ENCODE data around the gene CYP4F8.
"Not testable (repeated sequence)": the region's sequence is repeated elsewhere in the genome, so short reads cannot be mapped to it uniquely, and the experiment has no call there.

The CYP4F8 gene

GRCh38 chr19:15644066-15644741, 29.2 kb downstream of the CYP4F8 start:
- no peak for DNase-seq (ENCODE audit: low read depth in 2 of 2)

GRCh38 chr19:15644816-15645215, 29.8 kb downstream of the CYP4F8 start:
- DNase-seq (ENCODE audit: low read depth in 2 of 2), result no peak

GRCh38 chr19:15649526-15649925, 34.5 kb downstream of the CYP4F8 start:
- DNase-seq (ENCODE audit: low read depth in 2 of 2), result no peak

- DNase-seq (ENCODE audit: low read depth in 2 of 2), result not testable (repeated sequence)
These were observed 35.1 kb downstream of the CYP4F8 start for GRCh38 chr19:15650123-15650522.

GRCh38 chr19:15651791-15652190, 36.8 kb downstream of the CYP4F8 start:
- no peak for DNase-seq (ENCODE audit: low read depth in 2 of 2)

- DNase-seq (ENCODE audit: low read depth in 2 of 2), result no peak
These were observed 37.7 kb downstream of the CYP4F8 start for GRCh38 chr19:15652559-15653278.

- DNase-seq (ENCODE audit: low read depth in 2 of 2), result no peak
These were observed 41.4 kb downstream of the CYP4F8 start for GRCh38 chr19:15656467-15656866.

GRCh38 chr19:15663247-15663646, 48.2 kb downstream of the CYP4F8 start:
- DNase-seq (ENCODE audit: low read depth in 2 of 2), result no peak

GRCh38 chr19:15666186-15666585, 51.2 kb downstream of the CYP4F8 start:
- DNase-seq (ENCODE audit: low read depth in 2 of 2), result no peak

GRCh38 chr19:15666883-15667282, 51.9 kb downstream of the CYP4F8 start:
- DNase-seq (ENCODE audit: low read depth in 2 of 2), result no peak

- DNase-seq (ENCODE audit: low read depth in 2 of 2), result no peak
These were observed 54.4 kb downstream of the CYP4F8 start for GRCh38 chr19:15669440-15669839.

- no peak for DNase-seq (ENCODE audit: low read depth in 2 of 2)
These were observed 54.9 kb downstream of the CYP4F8 start for GRCh38 chr19:15669891-15670290.

- DNase-seq (ENCODE audit: low read depth in 2 of 2), result no peak
These were observed 56.3 kb downstream of the CYP4F8 start for GRCh38 chr19:15671237-15671821.

GRCh38 chr19:15671891-15672579, 57.0 kb downstream of the CYP4F8 start:
- no peak for DNase-seq (ENCODE audit: low read depth in 2 of 2)

GRCh38 chr19:15672580-15673175, 57.7 kb downstream of the CYP4F8 start, which contains the start of gene CYP4F12:
TSS of gene CYP4F12 (plus strand) at chr19:15673087. CDS start at chr19:15673530, 443 bp downstream.
- DNase-seq (ENCODE audit: low read depth in 2 of 2), result no peak

- no peak for DNase-seq (ENCODE audit: low read depth in 2 of 2)
These were observed 58.2 kb downstream of the CYP4F8 start for GRCh38 chr19:15673176-15673654.

- no peak for DNase-seq (ENCODE audit: low read depth in 2 of 2)
These were observed 60.5 kb downstream of the CYP4F8 start for GRCh38 chr19:15675560-15675959.

GRCh38 chr19:15679089-15679488, 64.1 kb downstream of the CYP4F8 start:
- no peak for DNase-seq (ENCODE audit: low read depth in 2 of 2)

- DNase-seq (ENCODE audit: low read depth in 2 of 2), result not testable (repeated sequence)
These were observed 64.8 kb downstream of the CYP4F8 start for GRCh38 chr19:15679865-15680264.

All from fibroblast of skin of left biceps (primary cell).